ENCODE results near the gene SF3B1.

SF3B1 gene

GRCh38 chr2:197405582-197405981, 29.2 kb downstream of the SF3B1 start:
- H2BK5ac ChIP-seq (ENCODE audit: low read length) = no peak overlapping the region
- H2BK15ac ChIP-seq (ENCODE audit: low read length) = no peak overlapping the region
- H3K18ac ChIP-seq (ENCODE audit: low read length) = no peak overlapping the region
- no peak overlapping the region for H3K4ac ChIP-seq (ENCODE audit: low read length)
- H2BK120ac ChIP-seq (ENCODE audit: low read depth, low read length) = no peak overlapping the region
- no CpG with 5 or more reads among the region's 2 CpGs for WGBS, 2 donors (ENCODE audit: extremely low coverage in 2 of 2, insufficient read length in 2 of 2, insufficient replicate concordance in 1 of 2)
- H2AK5ac ChIP-seq (ENCODE audit: low read depth, low read length) = no peak overlapping the region
- no peak overlapping the region for H4K8ac ChIP-seq (ENCODE audit: low read depth, low read length)
- no peak overlapping the region for H2AFZ ChIP-seq (ENCODE audit: low read length)
- H2BK12ac ChIP-seq (ENCODE audit: low read length) = no peak overlapping the region
- H3K36me3 ChIP-seq (replicated peaks in 1 of 2; ENCODE audit: control insufficient read depth in 2 of 2, insufficient read depth in 2 of 2, low read length in 2 of 2) = peaks cover 31 to 100% of the 10 kb centered on the region in 2 donors
- H3K14ac ChIP-seq (ENCODE audit: low read length) = no peak overlapping the region
- no peaks in the 10 kb centered on the region for H3K79me1 ChIP-seq (ENCODE audit: low read depth, low read length)
- H3K4me3 ChIP-seq (ENCODE audit: low read length in 2 of 2) = no peak overlapping the region
- DNase-seq (ENCODE audit: low spot score) = no peak
- H3K4me2 ChIP-seq (ENCODE audit: insufficient read depth, low read length, poor library complexity, severe bottlenecking) = no peak overlapping the region
- H3K27me3 ChIP-seq (ENCODE audit: control insufficient read depth in 3 of 3, insufficient read depth in 3 of 3, low read depth in 1 of 3, low read length in 3 of 3) = no peaks in the 10 kb centered on the region
- no peak overlapping the region for H3K23ac ChIP-seq (ENCODE audit: low read depth, low read length, poor library complexity)
- H3K27ac ChIP-seq (replicated peaks; ENCODE audit: low read length) = no peak overlapping the region
- H3K4me1 ChIP-seq (ENCODE audit: control insufficient read depth in 2 of 2, insufficient read depth in 1 of 2, low read depth in 1 of 2, low read length in 2 of 2) = no peaks in the 10 kb centered on the region
- H3K9ac ChIP-seq (ENCODE audit: low read depth, low read length, poor library complexity) = no peak overlapping the region
- H3K9me3 ChIP-seq (replicated peaks in 1 of 2; ENCODE audit: control insufficient read depth in 2 of 2, insufficient read depth in 1 of 2, low read depth in 1 of 2, low read length in 2 of 2) = no peaks in the 10 kb centered on the region
- no peak overlapping the region for H4K91ac ChIP-seq (ENCODE audit: low read depth, low read length, poor library complexity)

DNA sequence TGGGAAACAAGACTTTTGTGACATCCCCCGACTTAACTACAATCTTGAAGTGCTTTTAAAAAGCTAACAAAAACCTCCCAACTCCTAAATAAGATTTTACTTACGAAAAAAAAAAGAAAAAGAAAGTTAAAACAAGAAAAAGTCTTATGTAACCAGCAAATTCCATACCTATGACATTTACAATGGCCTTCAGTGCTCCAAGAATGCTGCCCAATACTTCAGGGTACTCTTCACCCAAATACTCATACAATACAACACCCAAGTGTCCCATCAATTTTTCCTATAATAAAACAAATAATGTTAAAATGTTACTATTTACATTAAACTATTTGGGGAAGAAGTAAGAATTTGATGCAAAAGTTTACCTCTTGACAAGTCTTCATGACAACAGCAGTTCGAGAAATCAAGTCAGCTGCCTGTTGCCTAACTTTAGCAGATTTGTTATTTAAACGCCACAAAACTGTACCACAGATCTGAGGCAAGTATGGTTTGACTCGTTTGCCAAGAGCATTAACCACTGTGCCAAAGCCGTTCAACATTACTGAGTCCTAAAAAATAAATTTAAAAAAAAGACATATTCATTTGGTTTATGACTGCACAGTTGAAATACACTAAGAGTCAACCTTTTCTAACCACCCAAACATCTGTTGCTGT, 34.8 kb downstream of the SF3B1 start:
- H3K9me3 ChIP-seq (replicated peaks in 1 of 2; ENCODE audit: control insufficient read depth in 2 of 2, insufficient read depth in 1 of 2, low read depth in 1 of 2, low read length in 2 of 2) = no peaks in the 10 kb centered on the region
- no peak overlapping the region for H3K23ac ChIP-seq (ENCODE audit: low read depth, low read length, poor library complexity)
- H2BK12ac ChIP-seq (ENCODE audit: low read length) = no peak overlapping the region
- no peaks in the 10 kb centered on the region for H3K27me3 ChIP-seq (ENCODE audit: control insufficient read depth in 3 of 3, insufficient read depth in 3 of 3, low read depth in 1 of 3, low read length in 3 of 3)
- no peak for DNase-seq (ENCODE audit: low spot score)
- no peak overlapping the region for H2BK120ac ChIP-seq (ENCODE audit: low read depth, low read length)
- no peak overlapping the region for H2BK5ac ChIP-seq (ENCODE audit: low read length)
- no peak overlapping the region for H3K18ac ChIP-seq (ENCODE audit: low read length)
- H3K4me3 ChIP-seq (ENCODE audit: low read length in 2 of 2) = no peak overlapping the region
- peaks cover 32 to 100% of the 10 kb centered on the region in 2 donors for H3K36me3 ChIP-seq (replicated peaks in 1 of 2; ENCODE audit: control insufficient read depth in 2 of 2, insufficient read depth in 2 of 2, low read length in 2 of 2)
- H2AFZ ChIP-seq (ENCODE audit: low read length) = no peak overlapping the region
- H4K8ac ChIP-seq (ENCODE audit: low read depth, low read length) = no peak overlapping the region
- H4K91ac ChIP-seq (ENCODE audit: low read depth, low read length, poor library complexity) = no peak overlapping the region
- no peak overlapping the region for H2BK15ac ChIP-seq (ENCODE audit: low read length)
- H3K27ac ChIP-seq (replicated peaks; ENCODE audit: low read length) = no peak overlapping the region
- H3K14ac ChIP-seq (ENCODE audit: low read length) = no peak overlapping the region
- no peaks in the 10 kb centered on the region for H3K4me1 ChIP-seq (ENCODE audit: control insufficient read depth in 2 of 2, insufficient read depth in 1 of 2, low read depth in 1 of 2, low read length in 2 of 2)
- no peak overlapping the region for H3K4ac ChIP-seq (ENCODE audit: low read length)
- no peak overlapping the region for H2AK5ac ChIP-seq (ENCODE audit: low read depth, low read length)
- no CpG with 5 or more reads among the region's 6 CpGs for WGBS, 2 donors (ENCODE audit: extremely low coverage in 2 of 2, insufficient read length in 2 of 2, insufficient replicate concordance in 1 of 2)
- no peak overlapping the region for H3K4me2 ChIP-seq (ENCODE audit: insufficient read depth, low read length, poor library complexity, severe bottlenecking)
- no peak overlapping the region for H3K9ac ChIP-seq (ENCODE audit: low read depth, low read length, poor library complexity)
- no peaks in the 10 kb centered on the region for H3K79me1 ChIP-seq (ENCODE audit: low read depth, low read length)

DNA sequence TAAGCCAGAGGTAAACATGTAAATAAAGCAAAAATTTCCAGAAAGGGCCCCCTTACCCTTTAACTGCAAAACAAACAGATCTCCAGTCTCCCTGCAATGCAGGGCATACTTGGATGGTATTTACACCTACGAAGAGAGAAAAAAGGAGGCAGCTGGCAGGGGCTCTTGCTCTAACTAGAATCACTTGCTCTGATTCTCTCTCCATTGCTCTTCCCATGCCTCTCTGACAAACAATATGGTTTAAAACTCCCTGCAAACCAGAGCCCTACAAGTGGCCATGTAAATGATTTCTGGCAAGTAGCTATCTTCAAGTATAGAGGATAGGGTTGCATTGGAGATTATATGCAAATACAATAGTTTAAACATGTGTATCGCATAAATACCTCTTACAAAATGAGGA, 35.9 kb downstream of the SF3B1 start:
- Histone ChIP-seq H3K9me3 (replicated peaks in 1 of 2; ENCODE audit: control insufficient read depth in 2 of 2, insufficient read depth in 1 of 2, low read depth in 1 of 2, low read length in 2 of 2) (no peaks in the 10 kb centered on the region), H2BK5ac (ENCODE audit: low read length) (no peak overlapping the region), H3K27me3 (ENCODE audit: control insufficient read depth in 3 of 3, insufficient read depth in 3 of 3, low read depth in 1 of 3, low read length in 3 of 3) (no peaks in the 10 kb centered on the region), H3K4me2 (ENCODE audit: insufficient read depth, low read length, poor library complexity, severe bottlenecking) (no peak overlapping the region), H2AFZ (ENCODE audit: low read length) (no peak overlapping the region), H3K18ac (ENCODE audit: low read length) (no peak overlapping the region), H3K14ac (ENCODE audit: low read length) (no peak overlapping the region), H4K8ac (ENCODE audit: low read depth, low read length) (no peak overlapping the region), H3K4me1 (ENCODE audit: control insufficient read depth in 2 of 2, insufficient read depth in 1 of 2, low read depth in 1 of 2, low read length in 2 of 2) (no peaks in the 10 kb centered on the region), H3K79me1 (ENCODE audit: low read depth, low read length) (no peaks in the 10 kb centered on the region), H2BK12ac (ENCODE audit: low read length) (no peak overlapping the region), H2BK120ac (ENCODE audit: low read depth, low read length) (no peak overlapping the region), H2BK15ac (ENCODE audit: low read length) (no peak overlapping the region), H3K36me3 (replicated peaks in 1 of 2; ENCODE audit: control insufficient read depth in 2 of 2, insufficient read depth in 2 of 2, low read length in 2 of 2) (peaks cover 32 to 100% of the 10 kb centered on the region in 2 donors), H3K4ac (ENCODE audit: low read length) (no peak overlapping the region), H4K91ac (ENCODE audit: low read depth, low read length, poor library complexity) (no peak overlapping the region), H2AK5ac (ENCODE audit: low read depth, low read length) (no peak overlapping the region), H3K9ac (ENCODE audit: low read depth, low read length, poor library complexity) (no peak overlapping the region), H3K27ac (replicated peaks; ENCODE audit: low read length) (no peak overlapping the region), H3K4me3 (ENCODE audit: low read length in 2 of 2) (no peak overlapping the region), H3K23ac (ENCODE audit: low read depth, low read length, poor library complexity) (no peak overlapping the region)
- no CpG with 5 or more reads among the region's 2 CpGs for WGBS, 2 donors (ENCODE audit: extremely low coverage in 2 of 2, insufficient read length in 2 of 2, insufficient replicate concordance in 1 of 2)
- no peak for DNase-seq (ENCODE audit: low spot score)

DNA sequence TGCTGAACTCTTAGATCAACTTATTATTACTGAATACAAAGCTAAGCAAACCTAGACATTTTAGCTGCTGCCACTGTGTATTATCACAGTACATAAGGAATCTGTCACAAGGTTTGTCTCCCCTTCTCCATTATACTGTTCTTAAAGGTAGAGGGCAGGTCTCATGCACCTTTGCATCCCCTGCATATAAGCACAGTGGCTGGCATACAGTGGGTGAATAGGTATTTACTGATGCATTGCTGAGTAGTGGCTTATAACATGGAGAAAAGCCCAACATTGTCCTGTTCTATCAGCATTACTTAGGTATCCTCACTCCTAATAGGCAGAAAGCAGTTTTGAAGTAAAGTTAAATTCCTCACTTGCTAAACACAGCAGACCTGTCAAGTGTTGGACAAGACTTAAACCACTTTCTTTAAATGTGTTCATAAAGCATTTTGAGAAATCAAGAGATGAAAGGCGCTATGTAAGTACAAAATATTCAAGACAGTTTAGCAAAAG, 43.6 kb downstream of the SF3B1 start:
- Histone ChIP-seq H2BK12ac (ENCODE audit: low read length) (no peak overlapping the region), H2AK5ac (ENCODE audit: low read depth, low read length) (no peak overlapping the region), H3K27me3 (ENCODE audit: control insufficient read depth in 3 of 3, insufficient read depth in 3 of 3, low read depth in 1 of 3, low read length in 3 of 3) (no peaks in the 10 kb centered on the region), H4K8ac (ENCODE audit: low read depth, low read length) (no peak overlapping the region), H2BK120ac (ENCODE audit: low read depth, low read length) (no peak overlapping the region), H3K23ac (ENCODE audit: low read depth, low read length, poor library complexity) (no peak overlapping the region), H3K18ac (ENCODE audit: low read length) (no peak overlapping the region), H4K91ac (ENCODE audit: low read depth, low read length, poor library complexity) (no peak overlapping the region), H2BK5ac (ENCODE audit: low read length) (no peak overlapping the region), H2AFZ (ENCODE audit: low read length) (no peak overlapping the region), H3K9me3 (replicated peaks in 1 of 2; ENCODE audit: control insufficient read depth in 2 of 2, insufficient read depth in 1 of 2, low read depth in 1 of 2, low read length in 2 of 2) (peaks cover 1 to 4% of the 10 kb centered on the region in 2 donors), H3K79me1 (ENCODE audit: low read depth, low read length) (no peaks in the 10 kb centered on the region), H2BK15ac (ENCODE audit: low read length) (no peak overlapping the region), H3K4me1 (ENCODE audit: control insufficient read depth in 2 of 2, insufficient read depth in 1 of 2, low read depth in 1 of 2, low read length in 2 of 2) (no peaks in the 10 kb centered on the region), H3K27ac (replicated peaks; ENCODE audit: low read length) (no peak overlapping the region), H3K4me2 (ENCODE audit: insufficient read depth, low read length, poor library complexity, severe bottlenecking) (no peak overlapping the region), H3K4me3 (ENCODE audit: low read length in 2 of 2) (no peak overlapping the region), H3K14ac (ENCODE audit: low read length) (no peak overlapping the region), H3K9ac (ENCODE audit: low read depth, low read length, poor library complexity) (no peak overlapping the region), H3K4ac (ENCODE audit: low read length) (no peak overlapping the region), H3K36me3 (replicated peaks in 1 of 2; ENCODE audit: control insufficient read depth in 2 of 2, insufficient read depth in 2 of 2, low read length in 2 of 2) (peaks cover 11 to 60% of the 10 kb centered on the region in 2 donors)
- no CpG with 5 or more reads among the region's 1 CpG for WGBS, 2 donors (ENCODE audit: extremely low coverage in 2 of 2, insufficient read length in 2 of 2, insufficient replicate concordance in 1 of 2)
- no peak for DNase-seq (ENCODE audit: low spot score)

Measured in neuronal stem cell (in vitro differentiated cells).